ENCODE data around the gene TRAF5.

TRAF5 gene

DNA sequence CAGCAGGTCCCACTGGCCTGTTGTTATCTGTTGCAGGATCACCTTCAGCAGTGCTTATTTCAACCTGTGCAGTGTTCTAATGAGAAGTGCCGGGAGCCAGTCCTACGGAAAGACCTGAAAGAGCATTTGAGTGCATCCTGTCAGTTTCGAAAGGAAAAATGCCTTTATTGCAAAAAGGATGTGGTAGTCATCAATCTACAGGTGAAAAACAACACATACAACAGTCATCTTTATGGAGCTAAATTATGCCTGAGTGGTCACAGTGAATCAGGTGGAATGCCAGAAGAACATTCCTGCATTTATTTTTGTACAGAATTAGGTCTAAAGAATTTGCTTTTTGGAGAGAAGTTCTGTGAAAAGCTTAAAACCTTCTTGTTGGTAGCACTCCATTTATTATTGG, 33.2 kb downstream of the TRAF5 start:
- no peak for TF ChIP-seq ZFP3 (CRISPR knock-in tag; IDR thresholded peaks at IDR 0.05)
- TF ChIP-seq, protein P1, sequence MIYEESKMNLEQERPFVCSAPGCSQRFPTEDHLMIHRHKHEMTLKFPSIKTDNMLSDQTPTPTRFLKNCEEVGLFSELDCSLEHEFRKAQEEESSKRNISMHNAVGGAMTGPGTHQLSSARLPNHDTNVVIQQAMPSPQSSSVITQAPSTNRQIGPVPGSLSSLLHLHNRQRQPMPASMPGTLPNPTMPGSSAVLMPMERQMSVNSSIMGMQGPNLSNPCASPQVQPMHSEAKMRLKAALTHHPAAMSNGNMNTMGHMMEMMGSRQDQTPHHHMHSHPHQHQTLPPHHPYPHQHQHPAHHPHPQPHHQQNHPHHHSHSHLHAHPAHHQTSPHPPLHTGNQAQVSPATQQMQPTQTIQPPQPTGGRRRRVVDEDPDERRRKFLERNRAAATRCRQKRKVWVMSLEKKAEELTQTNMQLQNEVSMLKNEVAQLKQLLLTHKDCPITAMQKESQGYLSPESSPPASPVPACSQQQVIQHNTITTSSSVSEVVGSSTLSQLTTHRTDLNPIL (CRISPR knock-in tag; IDR thresholded peaks at IDR 0.05; ENCODE audit: low read depth), result no peak
- TF ChIP-seq, protein P2, sequence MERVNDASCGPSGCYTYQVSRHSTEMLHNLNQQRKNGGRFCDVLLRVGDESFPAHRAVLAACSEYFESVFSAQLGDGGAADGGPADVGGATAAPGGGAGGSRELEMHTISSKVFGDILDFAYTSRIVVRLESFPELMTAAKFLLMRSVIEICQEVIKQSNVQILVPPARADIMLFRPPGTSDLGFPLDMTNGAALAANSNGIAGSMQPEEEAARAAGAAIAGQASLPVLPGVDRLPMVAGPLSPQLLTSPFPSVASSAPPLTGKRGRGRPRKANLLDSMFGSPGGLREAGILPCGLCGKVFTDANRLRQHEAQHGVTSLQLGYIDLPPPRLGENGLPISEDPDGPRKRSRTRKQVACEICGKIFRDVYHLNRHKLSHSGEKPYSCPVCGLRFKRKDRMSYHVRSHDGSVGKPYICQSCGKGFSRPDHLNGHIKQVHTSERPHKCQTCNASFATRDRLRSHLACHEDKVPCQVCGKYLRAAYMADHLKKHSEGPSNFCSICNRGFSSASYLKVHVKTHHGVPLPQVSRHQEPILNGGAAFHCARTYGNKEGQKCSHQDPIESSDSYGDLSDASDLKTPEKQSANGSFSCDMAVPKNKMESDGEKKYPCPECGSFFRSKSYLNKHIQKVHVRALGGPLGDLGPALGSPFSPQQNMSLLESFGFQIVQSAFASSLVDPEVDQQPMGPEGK (CRISPR knock-in tag; IDR thresholded peaks at IDR 0.05; ENCODE audit: borderline replicate concordance), result no peak
- ATAC-seq, result no peak; the same call in 2 of the 3 replicates

DNA sequence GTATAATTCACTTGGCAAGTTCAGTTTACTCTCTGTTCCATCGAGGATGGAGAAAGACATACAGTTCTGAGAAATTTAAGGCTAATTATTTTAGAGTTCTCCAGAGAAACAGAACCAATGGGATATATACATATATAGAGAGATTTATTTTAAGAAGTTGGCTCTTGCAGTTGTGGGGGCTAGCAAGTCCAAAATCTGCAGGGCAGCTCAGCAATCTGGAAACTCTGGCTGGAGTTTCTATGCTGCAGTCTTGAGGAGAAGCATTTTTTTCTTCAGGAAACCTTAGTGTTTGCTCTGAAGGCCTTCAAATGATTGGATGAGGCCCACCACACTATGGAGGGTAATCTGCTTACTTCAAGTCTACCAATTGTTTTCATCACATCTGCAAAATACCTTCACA, 34.6 kb downstream of the TRAF5 start:
- no peak for TF ChIP-seq RARB (CRISPR knock-in tag; IDR thresholded peaks at IDR 0.05)
- no peak for TF ChIP-seq ISL1 (CRISPR knock-in tag; IDR thresholded peaks at IDR 0.05)
- no peak for TF ChIP-seq ESRRG (CRISPR knock-in tag; IDR thresholded peaks at IDR 0.05)
- TF ChIP-seq, protein P1 (CRISPR knock-in tag; IDR thresholded peaks at IDR 0.05; ENCODE audit: low read depth), result no peak
- no peak for TF ChIP-seq ZC3H10 (CRISPR knock-in tag; IDR thresholded peaks at IDR 0.05)
- no peak for TF ChIP-seq OSR1 (CRISPR knock-in tag; IDR thresholded peaks at IDR 0.05)
- TF ChIP-seq, protein P3, sequence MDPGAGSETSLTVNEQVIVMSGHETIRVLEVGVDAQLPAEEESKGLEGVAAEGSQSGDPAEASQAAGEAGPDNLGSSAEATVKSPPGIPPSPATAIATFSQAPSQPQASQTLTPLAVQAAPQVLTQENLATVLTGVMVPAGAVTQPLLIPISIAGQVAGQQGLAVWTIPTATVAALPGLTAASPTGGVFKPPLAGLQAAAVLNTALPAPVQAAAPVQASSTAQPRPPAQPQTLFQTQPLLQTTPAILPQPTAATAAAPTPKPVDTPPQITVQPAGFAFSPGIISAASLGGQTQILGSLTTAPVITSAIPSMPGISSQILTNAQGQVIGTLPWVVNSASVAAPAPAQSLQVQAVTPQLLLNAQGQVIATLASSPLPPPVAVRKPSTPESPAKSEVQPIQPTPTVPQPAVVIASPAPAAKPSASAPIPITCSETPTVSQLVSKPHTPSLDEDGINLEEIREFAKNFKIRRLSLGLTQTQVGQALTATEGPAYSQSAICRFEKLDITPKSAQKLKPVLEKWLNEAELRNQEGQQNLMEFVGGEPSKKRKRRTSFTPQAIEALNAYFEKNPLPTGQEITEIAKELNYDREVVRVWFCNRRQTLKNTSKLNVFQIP (CRISPR knock-in tag; IDR thresholded peaks at IDR 0.05; ENCODE audit: borderline replicate concordance, low read depth), result no peak
- TF ChIP-seq TOX (CRISPR knock-in tag; IDR thresholded peaks at IDR 0.05; ENCODE audit: borderline replicate concordance), result no peak
- no peak for ATAC-seq

DNA sequence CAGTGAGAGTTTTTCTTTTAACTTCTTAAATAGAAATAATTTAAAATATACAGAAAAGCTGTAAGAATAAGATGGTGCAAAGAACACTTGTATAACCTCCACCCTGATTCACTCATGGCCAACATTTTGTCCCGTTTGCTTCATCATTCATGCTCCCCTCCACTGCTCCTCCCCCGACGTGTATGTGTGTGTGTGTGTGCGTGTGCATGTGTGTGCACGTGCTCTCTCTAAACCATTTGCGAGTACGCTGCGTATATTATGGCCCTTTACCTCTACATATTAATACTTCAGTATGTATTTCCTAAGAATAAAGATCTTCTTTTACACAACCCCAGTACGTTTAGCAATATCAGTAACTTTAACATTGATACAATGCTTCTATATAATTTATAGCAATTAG, 43.0 kb downstream of the TRAF5 start:
- TF ChIP-seq TCF4 (CRISPR knock-in tag; IDR thresholded peaks at IDR 0.05; ENCODE audit: borderline replicate concordance) (no peak), ZNF8 (CRISPR knock-in tag; IDR thresholded peaks at IDR 0.05) (no peak), CSDC2 (CRISPR knock-in tag; IDR thresholded peaks at IDR 0.05) (no peak), ESRRG (CRISPR knock-in tag; IDR thresholded peaks at IDR 0.05) (no peak), ISL1 (CRISPR knock-in tag; IDR thresholded peaks at IDR 0.05) (no peak), ARNTL (CRISPR knock-in tag; IDR thresholded peaks at IDR 0.05; ENCODE audit: borderline replicate concordance, low read depth) (no peak), SNAI2 (CRISPR knock-in tag; IDR thresholded peaks at IDR 0.05) (no peak), ZFP30 (CRISPR knock-in tag; IDR thresholded peaks at IDR 0.05) (no peak), ZNF565 (CRISPR knock-in tag; conservative IDR thresholded peaks at IDR 0.05; ENCODE audit: low read depth) (no peak), CSRNP3 (CRISPR knock-in tag; IDR thresholded peaks at IDR 0.05) (no peak), ZNF70 (CRISPR knock-in tag; IDR thresholded peaks at IDR 0.05) (no peak), ZFP3 (CRISPR knock-in tag; IDR thresholded peaks at IDR 0.05) (no peak), TOX (CRISPR knock-in tag; IDR thresholded peaks at IDR 0.05; ENCODE audit: borderline replicate concordance) (no peak)
- TF ChIP-seq, protein P2 (CRISPR knock-in tag; IDR thresholded peaks at IDR 0.05; ENCODE audit: borderline replicate concordance), result no peak
- TF ChIP-seq, protein P3 (CRISPR knock-in tag; IDR thresholded peaks at IDR 0.05; ENCODE audit: borderline replicate concordance, low read depth), result no peak
- no peak for ATAC-seq

Data from SK-N-SH treated with all-trans-retinoic acid at 6 μM for 48 hours (cell line).